ENCODE data around the gene ARHGAP15.

- no peak for TF ChIP-seq POLR2A (IDR thresholded peaks at IDR 0.05)
- TF ChIP-seq CTCF (IDR thresholded peaks at IDR 0.05): no peak
- TF ChIP-seq POLR2AphosphoS5 (IDR thresholded peaks at IDR 0.05): no peak
Observed at GRCh38 chr2:143803936-143804335, 674.7 kb downstream of the ARHGAP15 start.

Data from gastroesophageal sphincter (tissue), 3 donors.